Amniotic epithelial cell (primary cell): ENCODE results near the gene ST13.
"Not testable (repeated sequence)": the region's sequence is repeated elsewhere in the genome, so short reads cannot be mapped to it uniquely, and the experiment has no call there.

Source experiments
- DNase-seq: peaks from one replicate; pipeline ENCODE4 v3.0.0-alpha.2; 2010; ENCODE audit warnings: low read depth

The ST13 gene

DNA sequence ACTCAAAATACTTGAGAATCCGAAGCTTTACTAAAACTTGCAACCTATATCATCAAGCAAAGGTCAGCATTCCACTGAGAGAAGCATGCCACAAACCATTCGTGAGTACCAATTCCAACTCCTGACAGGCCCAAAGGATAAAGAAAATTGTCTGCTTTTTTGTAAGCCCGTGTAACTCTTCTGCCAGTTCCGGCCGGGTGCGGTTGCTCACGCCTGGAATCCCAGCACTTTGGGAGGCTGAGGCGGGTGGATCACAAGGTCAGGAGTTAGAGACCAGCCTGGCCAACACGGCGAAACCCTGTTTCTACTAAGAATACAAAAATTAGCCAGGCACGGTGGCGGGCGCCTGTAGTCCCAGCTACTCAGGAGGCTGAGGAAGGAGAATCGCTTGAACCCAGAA is 74.7 kb downstream of the ST13 start:
- not testable (repeated sequence) for DNase-seq
